ENCODE results near the gene ADAMTS9. TPM values are rescaled to one million over a fixed set of nuclear protein-coding genes. Genes with fewer than 3 reads are reported as not detected.

Gene ADAMTS9
- total and polyA plus RNA-seq, 8 donors, result 5.5 to 107 (median 30.5) TPM

DNA sequence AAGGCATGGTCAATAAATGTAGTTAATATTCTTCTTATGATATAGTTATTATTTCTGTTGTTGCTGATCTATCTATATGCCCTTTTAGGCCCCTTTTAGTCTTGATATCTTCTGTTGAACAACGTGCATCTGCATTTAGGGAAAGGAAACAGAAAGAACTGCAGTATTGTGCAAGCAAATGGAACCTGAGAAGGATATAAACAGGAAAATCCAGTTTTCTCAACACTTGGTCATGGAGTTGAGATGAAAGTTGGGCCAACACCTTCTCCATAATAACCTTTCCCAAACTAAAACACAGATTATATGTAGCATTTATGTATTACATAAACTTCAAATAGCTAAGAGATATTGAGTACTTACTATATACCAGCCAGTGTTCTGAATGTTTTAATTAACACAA is 179.7 kb downstream of the ADAMTS9 start:
- WGBS, 5 donors, result 28 to 56% (median 37%) methylated on average over 1 of the region's 1 CpG
- TF ChIP-seq, protein P1, sequence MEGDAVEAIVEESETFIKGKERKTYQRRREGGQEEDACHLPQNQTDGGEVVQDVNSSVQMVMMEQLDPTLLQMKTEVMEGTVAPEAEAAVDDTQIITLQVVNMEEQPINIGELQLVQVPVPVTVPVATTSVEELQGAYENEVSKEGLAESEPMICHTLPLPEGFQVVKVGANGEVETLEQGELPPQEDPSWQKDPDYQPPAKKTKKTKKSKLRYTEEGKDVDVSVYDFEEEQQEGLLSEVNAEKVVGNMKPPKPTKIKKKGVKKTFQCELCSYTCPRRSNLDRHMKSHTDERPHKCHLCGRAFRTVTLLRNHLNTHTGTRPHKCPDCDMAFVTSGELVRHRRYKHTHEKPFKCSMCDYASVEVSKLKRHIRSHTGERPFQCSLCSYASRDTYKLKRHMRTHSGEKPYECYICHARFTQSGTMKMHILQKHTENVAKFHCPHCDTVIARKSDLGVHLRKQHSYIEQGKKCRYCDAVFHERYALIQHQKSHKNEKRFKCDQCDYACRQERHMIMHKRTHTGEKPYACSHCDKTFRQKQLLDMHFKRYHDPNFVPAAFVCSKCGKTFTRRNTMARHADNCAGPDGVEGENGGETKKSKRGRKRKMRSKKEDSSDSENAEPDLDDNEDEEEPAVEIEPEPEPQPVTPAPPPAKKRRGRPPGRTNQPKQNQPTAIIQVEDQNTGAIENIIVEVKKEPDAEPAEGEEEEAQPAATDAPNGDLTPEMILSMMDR (IDR thresholded peaks at IDR 0.05), result no peak
- no peak for TF ChIP-seq EP300 (IDR thresholded peaks at IDR 0.05)
- TF ChIP-seq POLR2A (IDR thresholded peaks at IDR 0.05), result no peak
- TF ChIP-seq POLR2AphosphoS5 (IDR thresholded peaks at IDR 0.05), result no peak
- H3K36me3 ChIP-seq, result no peaks in the 10 kb centered on the region
- peak in 1 of 2 donors; percentile 51 for DNase-seq
- H3K4me3 ChIP-seq, result no peak overlapping the region
- intact Hi-C loops (cut with DNase I; ENCODE audit: low total_unique reads), result no loop called here
- no peaks in the 10 kb centered on the region for H3K4me1 ChIP-seq
- H3K27me3 ChIP-seq, result no peaks in the 10 kb centered on the region
- peaks cover 0 to 6% (median 0%) of the 10 kb centered on the region in 4 donors for H3K9me3 ChIP-seq
- no peak overlapping the region for H3K27ac ChIP-seq

- Histone ChIP-seq H3K4me3 (no peak overlapping the region), H3K27me3 (no peaks in the 10 kb centered on the region), H3K4me1 (peaks cover 0 to 7% (median 2%) of the 10 kb centered on the region in 4 donors), H3K27ac (no peak overlapping the region), H3K9me3 (peaks cover 0 to 6% (median 0%) of the 10 kb centered on the region in 4 donors), H3K36me3 (no peaks in the 10 kb centered on the region)
- intact Hi-C loops (cut with DNase I; ENCODE audit: low total_unique reads), result no loop called here
- TF ChIP-seq POLR2AphosphoS5 (IDR thresholded peaks at IDR 0.05) (no peak), POLR2A (IDR thresholded peaks at IDR 0.05) (no peak), EP300 (IDR thresholded peaks at IDR 0.05) (no peak)
- TF ChIP-seq, protein P1 (IDR thresholded peaks at IDR 0.05), result no peak
- DNase-seq, result no peak
- 88 to 95% (median 92%) methylated on average over 8 of the region's 8 CpGs for WGBS, 5 donors
These were observed 181.5 kb downstream of the ADAMTS9 start for GRCh38 chr3:64506255-64506654.

GRCh38 chr3:64505419-64505818 is 182.4 kb downstream of the ADAMTS9 start:
- 57 to 74% (median 72%) methylated on average over 7 of the region's 7 CpGs for WGBS, 5 donors
- Histone ChIP-seq H3K4me3 (no peak overlapping the region), H3K36me3 (no peaks in the 10 kb centered on the region), H3K27ac (no peak overlapping the region), H3K9me3 (peaks cover 0 to 6% (median 0%) of the 10 kb centered on the region in 4 donors), H3K27me3 (no peaks in the 10 kb centered on the region), H3K4me1 (peaks cover 0 to 10% (median 4%) of the 10 kb centered on the region in 4 donors)
- no peak for TF ChIP-seq EP300 (IDR thresholded peaks at IDR 0.05)
- TF ChIP-seq, protein P1 (IDR thresholded peaks at IDR 0.05), result no peak
- DNase-seq, result no peak
- intact Hi-C loops (cut with DNase I; ENCODE audit: low total_unique reads), result no loop called here

GRCh38 chr3:64502284-64502683 is 185.5 kb downstream of the ADAMTS9 start:
- intact Hi-C loops (cut with DNase I; ENCODE audit: low total_unique reads), result no loop called here
- 78 to 86% (median 85%) methylated on average over 1 of the region's 1 CpG for WGBS, 5 donors
- H3K4me3 ChIP-seq, result no peak overlapping the region
- no peak for TF ChIP-seq POLR2A (IDR thresholded peaks at IDR 0.05)
- TF ChIP-seq, protein P1 (IDR thresholded peaks at IDR 0.05), result no peak
- TF ChIP-seq POLR2AphosphoS5 (IDR thresholded peaks at IDR 0.05), result no peak
- TF ChIP-seq EP300 (IDR thresholded peaks at IDR 0.05), result no peak
- no peak overlapping the region for H3K27ac ChIP-seq
- H3K36me3 ChIP-seq, result no peaks in the 10 kb centered on the region
- no peaks in the 10 kb centered on the region for H3K27me3 ChIP-seq
- peaks cover 0 to under 1% (median 0%) of the 10 kb centered on the region in 4 donors for H3K9me3 ChIP-seq
- no peak for DNase-seq
- H3K4me1 ChIP-seq, result peaks cover 0 to 10% (median 4%) of the 10 kb centered on the region in 4 donors
